Measurements from ENCODE around the gene DHRS1. TPM values are rescaled to one million over a fixed set of nuclear protein-coding genes. Genes with fewer than 3 reads are reported as not detected.

Gene DHRS1
- total RNA-seq, 1 experiment from 2014 or later = 34.7 TPM

DNA sequence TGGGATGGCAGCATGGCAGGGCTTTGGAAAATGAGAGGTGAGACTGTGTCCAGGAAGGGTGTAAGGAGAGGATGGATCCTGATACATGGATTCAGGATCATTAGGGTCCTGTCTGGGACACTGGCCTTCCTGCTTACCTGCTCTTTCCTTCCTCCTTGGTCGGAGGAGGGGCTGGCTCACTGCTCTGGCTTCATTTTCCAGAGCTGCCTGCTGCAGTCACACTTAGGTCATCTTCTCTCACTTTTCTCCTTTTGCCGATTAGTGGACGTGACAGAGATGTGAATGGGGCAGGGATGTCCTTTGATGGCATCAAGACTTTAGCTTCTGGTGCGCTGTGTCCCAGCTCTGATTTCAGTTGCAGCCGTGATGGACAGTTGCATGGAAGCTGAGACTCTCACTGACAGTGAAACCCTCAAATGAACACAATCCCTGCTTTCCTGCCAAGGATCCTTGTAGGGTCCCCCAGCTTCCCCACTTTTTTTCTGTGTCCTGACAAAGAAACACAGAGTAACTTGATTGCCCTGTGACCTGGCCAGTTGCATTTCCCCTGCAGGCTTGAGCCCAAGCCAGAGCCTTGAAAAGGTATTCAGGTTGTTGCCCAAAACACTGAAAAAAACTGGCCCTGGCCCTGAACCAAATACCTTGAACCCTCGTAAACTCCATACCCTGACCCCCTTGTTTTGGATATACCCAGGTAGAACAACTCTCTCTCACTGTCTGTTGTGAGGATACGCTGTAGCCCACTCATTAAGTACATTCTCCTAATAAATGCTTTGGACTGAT is 9.0 kb upstream of the DHRS1 start (continued):
- TF ChIP-seq, protein P1, sequence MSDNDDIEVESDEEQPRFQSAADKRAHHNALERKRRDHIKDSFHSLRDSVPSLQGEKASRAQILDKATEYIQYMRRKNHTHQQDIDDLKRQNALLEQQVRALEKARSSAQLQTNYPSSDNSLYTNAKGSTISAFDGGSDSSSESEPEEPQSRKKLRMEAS (IDR thresholded peaks at IDR 0.05) = no peak
- TF ChIP-seq CEBPB (IDR thresholded peaks at IDR 0.05; ENCODE audit: low read depth) = no peak
- TF ChIP-seq, protein P2, sequence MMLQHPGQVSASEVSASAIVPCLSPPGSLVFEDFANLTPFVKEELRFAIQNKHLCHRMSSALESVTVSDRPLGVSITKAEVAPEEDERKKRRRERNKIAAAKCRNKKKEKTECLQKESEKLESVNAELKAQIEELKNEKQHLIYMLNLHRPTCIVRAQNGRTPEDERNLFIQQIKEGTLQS (IDR thresholded peaks at IDR 0.05) = no peak
- no peak for TF ChIP-seq EZH2phosphoT487 (IDR thresholded peaks at IDR 0.05; ENCODE audit: borderline replicate concordance)
- TF ChIP-seq CTCF (IDR thresholded peaks at IDR 0.05 in 2 of 3, conservative IDR thresholded peaks at IDR 0.05 in 1 of 3; ENCODE audit: borderline replicate concordance in 1 of 3, insufficient read depth in 1 of 3, low read depth in 2 of 3, low read length in 2 of 3) = no peak
- no peak for TF ChIP-seq RAD21 (IDR thresholded peaks at IDR 0.05; ENCODE audit: low read depth)
- no peak for TF ChIP-seq SRF (IDR thresholded peaks at IDR 0.05; ENCODE audit: low read depth)
- no peak for TF ChIP-seq JUND (IDR thresholded peaks at IDR 0.05)
- no peak for TF ChIP-seq EGR1 (IDR thresholded peaks at IDR 0.05; ENCODE audit: low read depth)
- no peak for TF ChIP-seq CBX3 (IDR thresholded peaks at IDR 0.05; ENCODE audit: low read depth)
- TF ChIP-seq TCF7L2 (IDR thresholded peaks at IDR 0.05; ENCODE audit: borderline replicate concordance, extremely low read depth, insufficient read depth, insufficient read length) = no peak

Measured in HCT116 (cell line).